ENCODE data around the gene APLP2.

DNA sequence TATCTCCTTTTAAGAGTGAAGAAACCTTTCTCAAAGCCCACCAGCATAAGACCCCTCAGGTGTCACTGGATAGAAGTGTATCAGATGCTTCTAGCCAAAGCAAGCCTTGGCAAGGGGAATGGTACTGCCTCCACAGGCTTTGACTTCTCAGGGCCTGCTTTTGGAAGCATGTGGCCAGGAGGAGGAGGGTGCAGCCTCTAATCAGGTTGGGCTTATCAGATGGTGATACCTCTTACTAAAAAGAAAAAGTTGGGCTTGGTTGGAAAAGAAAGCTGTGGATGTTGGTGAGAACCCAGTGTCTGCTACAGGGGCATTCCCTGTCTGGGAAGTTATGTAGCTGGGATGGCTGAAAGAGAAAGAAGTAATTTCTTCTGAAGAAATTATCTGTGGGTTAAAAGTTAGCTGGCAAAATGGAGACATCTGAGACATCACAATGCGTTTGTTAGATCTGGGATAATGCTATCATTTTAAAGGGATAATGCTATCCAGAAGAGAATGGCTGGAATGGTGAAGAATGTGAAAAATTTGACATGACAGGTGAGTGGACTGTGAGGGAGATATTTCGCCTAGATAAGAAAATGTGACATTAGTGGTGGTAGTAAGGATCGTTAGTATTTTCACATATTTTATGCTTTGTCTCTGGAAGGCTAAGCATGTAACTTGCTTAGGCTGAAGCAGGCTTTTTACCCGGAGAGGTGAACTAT, 7.2 kb downstream of the APLP2 start:
- TF ChIP-seq EZH2 (IDR thresholded peaks at IDR 0.05; ENCODE audit: low read length, missing control alignments), result no peak
- TF ChIP-seq, protein P1, sequence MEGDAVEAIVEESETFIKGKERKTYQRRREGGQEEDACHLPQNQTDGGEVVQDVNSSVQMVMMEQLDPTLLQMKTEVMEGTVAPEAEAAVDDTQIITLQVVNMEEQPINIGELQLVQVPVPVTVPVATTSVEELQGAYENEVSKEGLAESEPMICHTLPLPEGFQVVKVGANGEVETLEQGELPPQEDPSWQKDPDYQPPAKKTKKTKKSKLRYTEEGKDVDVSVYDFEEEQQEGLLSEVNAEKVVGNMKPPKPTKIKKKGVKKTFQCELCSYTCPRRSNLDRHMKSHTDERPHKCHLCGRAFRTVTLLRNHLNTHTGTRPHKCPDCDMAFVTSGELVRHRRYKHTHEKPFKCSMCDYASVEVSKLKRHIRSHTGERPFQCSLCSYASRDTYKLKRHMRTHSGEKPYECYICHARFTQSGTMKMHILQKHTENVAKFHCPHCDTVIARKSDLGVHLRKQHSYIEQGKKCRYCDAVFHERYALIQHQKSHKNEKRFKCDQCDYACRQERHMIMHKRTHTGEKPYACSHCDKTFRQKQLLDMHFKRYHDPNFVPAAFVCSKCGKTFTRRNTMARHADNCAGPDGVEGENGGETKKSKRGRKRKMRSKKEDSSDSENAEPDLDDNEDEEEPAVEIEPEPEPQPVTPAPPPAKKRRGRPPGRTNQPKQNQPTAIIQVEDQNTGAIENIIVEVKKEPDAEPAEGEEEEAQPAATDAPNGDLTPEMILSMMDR (conservative IDR thresholded peaks at IDR 0.05 in 1 of 2, IDR thresholded peaks at IDR 0.05 in 1 of 2; ENCODE audit: low read depth in 1 of 2, low read length in 2 of 2), result no peak
